ENCODE data around the gene BASP1.
A peak's percentile ranks its signal among the peaks of the same experiment; 100 is the strongest.

Gene BASP1

GRCh38 chr5:17278931-17279330, 61.5 kb downstream of the BASP1 start:
- H3K27me3 ChIP-seq (ENCODE audit: insufficient read depth, poor library complexity, severe bottlenecking): no peaks in the 10 kb centered on the region
- H3K4me3 ChIP-seq (ENCODE audit: severe bottlenecking): no peak overlapping the region
- H3K36me3 ChIP-seq (ENCODE audit: low read depth): peaks cover 28% of the 10 kb centered on the region
- no peak for TF ChIP-seq CTCF (IDR thresholded peaks at IDR 0.05; ENCODE audit: poor library complexity, severe bottlenecking)
- 0 out of 3 replicates have a peak, but pooled peaks have one; percentile 13 for ATAC-seq (ENCODE audit: low read depth)
- H3K9me3 ChIP-seq (ENCODE audit: severe bottlenecking): no peaks in the 10 kb centered on the region
- no peaks in the 10 kb centered on the region for H3K4me1 ChIP-seq (ENCODE audit: insufficient read depth, poor library complexity, severe bottlenecking)
- no peak overlapping the region for H3K27ac ChIP-seq (ENCODE audit: poor library complexity, severe bottlenecking)
- no peak for DNase-seq (ENCODE audit: low spot score)

- Histone ChIP-seq H3K9me3 (ENCODE audit: severe bottlenecking) (no peaks in the 10 kb centered on the region), H3K36me3 (ENCODE audit: low read depth) (peaks cover 23% of the 10 kb centered on the region), H3K27me3 (ENCODE audit: insufficient read depth, poor library complexity, severe bottlenecking) (no peaks in the 10 kb centered on the region), H3K4me1 (ENCODE audit: insufficient read depth, poor library complexity, severe bottlenecking) (no peaks in the 10 kb centered on the region), H3K27ac (ENCODE audit: poor library complexity, severe bottlenecking) (no peak overlapping the region), H3K4me3 (ENCODE audit: severe bottlenecking) (no peak overlapping the region)
- DNase-seq (ENCODE audit: low spot score): no peak
- TF ChIP-seq CTCF (IDR thresholded peaks at IDR 0.05; ENCODE audit: poor library complexity, severe bottlenecking): no peak
- ATAC-seq (ENCODE audit: low read depth): no peak
Measured at GRCh38 chr5:17279487-17279886, 62.1 kb downstream of the BASP1 start.

- Histone ChIP-seq H3K4me1 (ENCODE audit: insufficient read depth, poor library complexity, severe bottlenecking) (no peaks in the 10 kb centered on the region), H3K4me3 (ENCODE audit: severe bottlenecking) (no peak overlapping the region), H3K36me3 (ENCODE audit: low read depth) (peaks cover 3% of the 10 kb centered on the region; the same call in 1 of the 2 replicates), H3K27ac (ENCODE audit: poor library complexity, severe bottlenecking) (no peak overlapping the region), H3K9me3 (ENCODE audit: severe bottlenecking) (no peaks in the 10 kb centered on the region), H3K27me3 (ENCODE audit: insufficient read depth, poor library complexity, severe bottlenecking) (no peaks in the 10 kb centered on the region)
- DNase-seq (ENCODE audit: low spot score) (no peak), ATAC-seq (ENCODE audit: low read depth) (no peak; the same call in 2 of the 3 replicates)
- no peak for TF ChIP-seq CTCF (IDR thresholded peaks at IDR 0.05; ENCODE audit: poor library complexity, severe bottlenecking)
Measured at GRCh38 chr5:17282283-17283120, 65.1 kb downstream of the BASP1 start.

GRCh38 chr5:17283121-17283415, 65.6 kb downstream of the BASP1 start:
- Histone ChIP-seq H3K9me3 (ENCODE audit: severe bottlenecking) (no peaks in the 10 kb centered on the region), H3K4me3 (ENCODE audit: severe bottlenecking) (no peak overlapping the region), H3K4me1 (ENCODE audit: insufficient read depth, poor library complexity, severe bottlenecking) (no peaks in the 10 kb centered on the region), H3K27ac (ENCODE audit: poor library complexity, severe bottlenecking) (no peak overlapping the region), H3K36me3 (ENCODE audit: low read depth) (no peaks in the 10 kb centered on the region), H3K27me3 (ENCODE audit: insufficient read depth, poor library complexity, severe bottlenecking) (no peaks in the 10 kb centered on the region)
- DNase-seq (ENCODE audit: low spot score): no peak
- TF ChIP-seq CTCF (IDR thresholded peaks at IDR 0.05; ENCODE audit: poor library complexity, severe bottlenecking): no peak
- no peak for ATAC-seq (ENCODE audit: low read depth)

- no peak for ATAC-seq (ENCODE audit: low read depth)
Measured at GRCh38 chr5:17287501-17288155, 70.2 kb downstream of the BASP1 start.

More at GRCh38 chr5:17287501-17288155, 70.2 kb downstream of the BASP1 start:
- Histone ChIP-seq H3K36me3 (ENCODE audit: low read depth) (no peaks in the 10 kb centered on the region), H3K9me3 (ENCODE audit: severe bottlenecking) (no peaks in the 10 kb centered on the region), H3K4me3 (ENCODE audit: severe bottlenecking) (no peak overlapping the region), H3K4me1 (ENCODE audit: insufficient read depth, poor library complexity, severe bottlenecking) (no peaks in the 10 kb centered on the region), H3K27me3 (ENCODE audit: insufficient read depth, poor library complexity, severe bottlenecking) (no peaks in the 10 kb centered on the region), H3K27ac (ENCODE audit: poor library complexity, severe bottlenecking) (no peak overlapping the region)
- no peak for DNase-seq (ENCODE audit: low spot score)
- TF ChIP-seq CTCF (IDR thresholded peaks at IDR 0.05; ENCODE audit: poor library complexity, severe bottlenecking): no peak
